Measurements from ENCODE around the gene ERMARD.

GRCh38 chr6:169722362-169723199, 28.8 kb upstream of the ERMARD start:
- TF ChIP-seq, protein P1, sequence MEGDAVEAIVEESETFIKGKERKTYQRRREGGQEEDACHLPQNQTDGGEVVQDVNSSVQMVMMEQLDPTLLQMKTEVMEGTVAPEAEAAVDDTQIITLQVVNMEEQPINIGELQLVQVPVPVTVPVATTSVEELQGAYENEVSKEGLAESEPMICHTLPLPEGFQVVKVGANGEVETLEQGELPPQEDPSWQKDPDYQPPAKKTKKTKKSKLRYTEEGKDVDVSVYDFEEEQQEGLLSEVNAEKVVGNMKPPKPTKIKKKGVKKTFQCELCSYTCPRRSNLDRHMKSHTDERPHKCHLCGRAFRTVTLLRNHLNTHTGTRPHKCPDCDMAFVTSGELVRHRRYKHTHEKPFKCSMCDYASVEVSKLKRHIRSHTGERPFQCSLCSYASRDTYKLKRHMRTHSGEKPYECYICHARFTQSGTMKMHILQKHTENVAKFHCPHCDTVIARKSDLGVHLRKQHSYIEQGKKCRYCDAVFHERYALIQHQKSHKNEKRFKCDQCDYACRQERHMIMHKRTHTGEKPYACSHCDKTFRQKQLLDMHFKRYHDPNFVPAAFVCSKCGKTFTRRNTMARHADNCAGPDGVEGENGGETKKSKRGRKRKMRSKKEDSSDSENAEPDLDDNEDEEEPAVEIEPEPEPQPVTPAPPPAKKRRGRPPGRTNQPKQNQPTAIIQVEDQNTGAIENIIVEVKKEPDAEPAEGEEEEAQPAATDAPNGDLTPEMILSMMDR (IDR thresholded peaks at IDR 0.05), result no peak
- no peak for TF ChIP-seq POLR2A (IDR thresholded peaks at IDR 0.05)

All from right lobe of liver (tissue), 4 donors.